IPS DF 4.7 (cell line): ENCODE data around the gene LNPEP.

Source experiments
- DNase-seq: peaks from one replicate; pipeline ENCODE4 v3.0.0-alpha.2; 2013; ENCODE audit warnings: low spot score; ENCODE audit errors: extremely low read depth

The LNPEP gene

DNA sequence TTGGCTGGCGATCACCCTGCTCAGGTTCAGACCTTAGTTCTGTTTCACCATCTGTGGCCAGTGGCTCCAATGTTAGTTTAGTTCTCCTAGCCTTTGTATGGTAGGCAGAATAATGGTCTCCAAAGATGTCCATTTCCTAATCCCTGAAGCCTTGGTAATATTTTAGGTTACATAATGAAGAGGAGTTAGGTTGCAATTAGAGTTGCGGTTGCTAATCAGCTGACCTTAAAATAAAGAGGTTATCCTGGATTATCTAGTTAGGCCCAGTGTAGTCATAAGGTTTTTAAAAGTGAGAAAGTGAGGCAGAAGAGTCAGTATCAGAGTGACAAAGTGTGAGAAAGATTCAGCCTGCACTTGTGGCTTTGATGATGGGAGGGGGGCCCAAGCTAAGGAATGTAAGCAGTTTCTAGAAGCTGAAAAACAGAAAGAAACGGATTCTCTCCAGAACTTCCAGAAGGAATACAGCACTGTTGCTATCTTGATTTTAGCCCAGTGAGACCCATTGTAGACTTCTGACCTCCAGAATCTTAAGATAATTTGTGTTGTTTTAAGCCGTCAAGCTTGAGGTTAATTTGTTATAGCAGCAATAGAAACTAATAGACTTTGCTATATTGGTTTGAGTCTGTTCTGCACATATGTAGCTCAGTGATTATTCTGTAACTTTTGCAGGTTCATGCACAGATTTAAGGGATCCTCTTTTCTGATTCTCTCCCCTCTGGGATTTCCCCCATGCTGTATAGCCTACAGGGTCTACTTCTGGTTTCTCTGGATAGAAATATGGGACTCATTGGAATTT is 21.6 kb downstream of the LNPEP start:
- no peak for DNase-seq

DNA sequence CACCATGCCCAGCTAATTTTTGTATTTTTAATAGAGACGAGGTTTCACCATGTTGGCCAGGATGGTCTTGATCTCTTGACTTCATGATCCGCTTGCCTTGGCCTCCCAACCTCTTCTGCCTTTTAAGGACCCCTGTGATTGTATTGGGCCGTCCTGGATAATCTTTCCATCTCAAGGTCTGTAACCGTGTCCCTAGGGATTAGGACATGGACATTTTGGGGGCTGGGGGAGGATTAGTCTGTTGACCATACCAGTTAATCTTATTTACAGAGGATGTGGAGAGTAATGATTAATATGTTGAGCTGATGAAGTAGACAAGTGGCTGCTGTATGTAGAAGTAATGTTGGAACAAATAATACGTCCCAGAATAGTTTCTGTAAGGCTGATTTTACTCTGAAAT is 23.1 kb downstream of the LNPEP start:
- DNase-seq = no peak

DNA sequence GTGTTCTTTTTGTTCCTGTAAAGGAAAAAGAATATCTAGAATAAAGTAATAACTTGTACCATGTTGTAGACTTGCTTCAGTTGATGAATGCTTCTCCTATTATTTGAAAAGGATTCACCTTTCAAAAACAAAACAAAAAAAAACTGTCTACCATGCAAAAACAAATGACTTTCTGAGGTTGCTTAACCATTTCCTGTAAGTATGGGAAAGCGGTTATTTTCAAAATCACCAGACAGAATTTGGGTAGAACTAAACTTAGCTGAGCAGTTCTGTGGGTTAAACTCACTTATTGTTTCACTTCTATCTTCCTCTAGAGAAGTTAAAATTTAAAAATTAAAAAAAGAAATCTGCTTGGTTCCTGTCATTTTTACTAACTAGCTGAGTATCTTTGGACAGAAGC is 25.2 kb downstream of the LNPEP start:
- no peak for DNase-seq

DNA sequence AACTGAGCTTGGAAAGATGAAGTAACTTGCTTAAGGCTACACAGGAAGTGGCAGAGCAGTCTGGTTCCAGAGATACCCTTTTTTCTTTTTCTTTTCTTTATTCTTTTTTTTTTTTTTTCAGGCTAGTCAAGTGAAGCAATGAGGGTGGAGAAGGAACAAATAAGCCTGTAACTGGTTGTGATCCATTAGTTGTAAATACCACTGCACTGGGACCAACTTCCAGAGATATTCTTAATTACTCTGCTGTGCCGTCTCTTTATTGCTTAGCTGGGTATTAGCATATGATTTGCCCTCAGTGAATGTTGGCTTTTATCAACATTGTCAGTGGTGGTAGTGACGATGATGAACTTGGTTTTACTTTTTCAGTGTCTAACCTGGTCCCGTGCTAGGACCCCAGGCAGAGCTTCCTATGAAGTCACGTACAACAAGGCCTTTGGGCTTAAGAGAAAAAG is 26.7 kb downstream of the LNPEP start:
- DNase-seq = no peak

DNA sequence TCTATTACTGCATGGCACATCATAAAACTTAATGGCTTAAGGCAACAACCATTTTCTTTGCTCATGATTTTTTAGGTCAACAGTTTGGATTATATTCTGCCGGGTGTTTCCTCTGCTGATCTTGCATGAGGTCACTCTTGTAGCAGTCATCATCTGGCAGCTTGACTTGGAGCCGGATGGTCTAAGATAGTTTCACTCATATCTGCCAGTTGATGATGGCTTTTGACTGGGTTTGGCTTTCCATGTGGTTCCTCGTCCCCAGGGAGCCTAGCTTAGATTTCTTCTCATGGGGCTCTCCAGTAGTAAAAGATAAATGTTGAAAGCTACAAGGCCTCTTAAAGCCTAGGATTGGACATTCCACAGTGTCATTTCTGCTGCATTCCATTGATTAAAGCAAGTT is 27.4 kb downstream of the LNPEP start:
- no peak for DNase-seq

DNA sequence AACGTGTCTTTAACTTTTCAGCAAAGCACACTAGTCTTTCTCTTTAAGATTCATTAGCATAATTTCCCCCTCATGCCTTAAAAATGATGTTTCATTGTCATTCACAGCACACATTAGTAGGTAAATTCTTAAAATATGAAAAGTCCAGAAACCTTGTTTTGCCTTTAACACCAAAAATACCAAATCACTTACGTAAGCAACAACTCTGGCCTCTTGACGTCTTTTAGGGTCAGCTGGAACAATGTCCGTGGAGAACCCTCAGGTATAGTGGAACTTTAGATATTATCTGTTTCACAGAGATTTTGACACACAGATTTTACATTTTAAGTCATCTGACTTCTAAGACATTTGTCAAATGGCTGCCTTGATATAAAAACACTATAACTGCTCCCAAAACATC is 30.9 kb downstream of the LNPEP start:
- no peak for DNase-seq

DNA sequence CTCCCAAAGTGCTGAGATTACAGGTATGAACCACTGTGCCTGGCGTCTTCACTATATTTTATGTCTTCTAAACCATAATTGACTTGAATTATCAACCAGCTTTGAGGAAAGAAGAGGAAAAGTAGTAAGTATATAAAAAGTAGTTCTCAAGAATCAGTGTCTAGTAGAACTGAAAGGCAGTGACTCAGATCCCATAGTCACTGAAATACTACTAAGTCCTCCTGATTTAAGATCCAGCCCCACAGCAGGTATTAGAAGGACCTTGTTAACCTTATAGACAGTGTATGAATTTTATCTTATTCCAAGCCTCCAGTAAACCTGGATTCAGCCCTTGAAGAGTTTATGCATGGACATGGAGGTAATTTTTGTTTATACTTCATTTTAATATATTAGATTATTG is 31.5 kb downstream of the LNPEP start:
- DNase-seq = no peak

DNA sequence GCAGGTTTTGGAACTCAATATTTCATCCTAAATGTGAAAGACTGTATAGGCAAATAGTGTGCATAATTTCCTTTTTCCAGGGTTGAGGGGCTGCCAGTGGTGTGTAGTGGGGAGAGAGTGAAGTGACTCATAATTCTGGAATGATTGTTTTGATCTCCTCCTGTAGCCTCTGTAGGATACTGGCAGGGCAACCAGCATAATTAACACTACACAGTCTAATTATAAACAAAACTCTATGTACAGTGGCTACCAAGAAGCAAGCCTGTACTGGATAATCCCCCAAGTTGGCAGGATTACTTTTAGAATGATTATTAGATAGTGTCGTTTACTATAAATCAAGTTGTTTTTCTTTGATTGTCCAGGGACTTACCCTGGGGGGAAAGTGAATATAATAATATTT is 32.2 kb downstream of the LNPEP start:
- DNase-seq = no peak

DNA sequence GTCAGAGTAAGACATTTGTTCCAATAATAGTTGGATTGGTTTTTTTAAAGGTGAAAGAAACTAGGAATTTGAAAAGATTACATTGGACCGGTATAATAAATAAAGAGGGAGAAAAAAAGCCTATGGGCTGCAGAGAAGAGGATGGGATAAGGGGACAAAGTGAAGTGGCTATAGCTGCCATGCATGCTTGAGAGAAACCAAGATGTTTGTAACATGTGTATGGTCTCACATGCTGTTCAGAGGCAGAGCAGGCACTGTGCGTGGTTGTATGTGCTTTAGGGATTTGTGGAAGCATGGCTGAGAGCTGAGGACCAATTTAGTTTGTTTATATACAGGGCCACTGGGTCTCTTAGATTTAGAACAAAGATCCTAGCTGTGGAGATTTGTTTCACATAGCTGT is 32.7 kb downstream of the LNPEP start:
- DNase-seq = no peak

DNA sequence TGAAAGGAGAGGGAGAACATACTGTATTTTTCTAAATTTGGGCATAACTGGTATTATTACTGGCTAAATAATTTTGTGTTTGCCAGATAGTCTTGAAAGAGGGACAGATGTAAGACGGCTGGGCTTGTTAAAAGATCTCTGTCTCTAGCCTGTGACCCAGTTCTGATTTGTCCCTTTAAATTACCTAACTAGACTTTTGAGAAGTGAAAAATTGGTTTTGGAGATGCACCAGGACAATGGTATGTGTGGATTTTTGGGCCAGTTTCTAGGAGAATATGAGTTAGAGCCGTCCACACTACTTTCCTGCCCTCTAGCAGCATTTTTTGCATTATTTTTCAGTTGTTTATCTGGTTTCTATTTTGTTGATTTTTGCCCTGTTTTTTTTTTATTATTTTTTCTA is 33.5 kb downstream of the LNPEP start:
- DNase-seq = no peak

DNA sequence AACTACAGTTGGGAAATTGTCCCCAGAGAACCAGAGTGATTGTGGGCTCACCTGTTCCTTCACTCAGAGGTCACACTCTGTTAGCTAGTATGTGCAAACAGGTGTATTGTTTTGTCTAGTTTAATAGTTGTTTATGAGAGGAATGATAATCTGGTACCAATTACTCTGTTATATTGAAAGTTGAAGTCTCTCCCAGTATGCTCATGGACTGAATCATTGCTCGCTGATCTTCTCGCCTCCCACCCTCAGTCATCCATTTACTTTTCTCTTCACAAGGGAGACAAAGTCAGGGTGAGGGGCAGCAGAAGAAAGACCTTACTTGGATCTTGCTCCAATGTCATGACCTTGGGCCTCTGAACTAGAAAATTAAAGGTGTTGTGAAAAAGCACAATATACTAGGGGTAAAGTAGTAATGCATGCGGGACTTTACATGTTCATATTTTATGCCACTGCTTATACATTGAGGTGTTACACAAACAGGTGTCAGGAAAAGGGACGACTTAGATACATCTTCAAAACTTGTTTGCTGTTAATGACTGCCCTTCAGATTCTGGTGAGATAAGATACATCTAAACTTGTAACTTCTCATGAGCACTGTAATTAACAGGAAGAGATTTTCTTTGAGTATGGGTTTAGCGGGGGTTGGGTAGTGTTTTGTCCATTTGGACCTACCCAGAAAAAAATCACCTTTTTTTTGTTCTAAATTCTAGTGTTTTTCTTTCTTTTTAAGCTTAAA is 36.9 kb downstream of the LNPEP start:
- DNase-seq = no peak

DNA sequence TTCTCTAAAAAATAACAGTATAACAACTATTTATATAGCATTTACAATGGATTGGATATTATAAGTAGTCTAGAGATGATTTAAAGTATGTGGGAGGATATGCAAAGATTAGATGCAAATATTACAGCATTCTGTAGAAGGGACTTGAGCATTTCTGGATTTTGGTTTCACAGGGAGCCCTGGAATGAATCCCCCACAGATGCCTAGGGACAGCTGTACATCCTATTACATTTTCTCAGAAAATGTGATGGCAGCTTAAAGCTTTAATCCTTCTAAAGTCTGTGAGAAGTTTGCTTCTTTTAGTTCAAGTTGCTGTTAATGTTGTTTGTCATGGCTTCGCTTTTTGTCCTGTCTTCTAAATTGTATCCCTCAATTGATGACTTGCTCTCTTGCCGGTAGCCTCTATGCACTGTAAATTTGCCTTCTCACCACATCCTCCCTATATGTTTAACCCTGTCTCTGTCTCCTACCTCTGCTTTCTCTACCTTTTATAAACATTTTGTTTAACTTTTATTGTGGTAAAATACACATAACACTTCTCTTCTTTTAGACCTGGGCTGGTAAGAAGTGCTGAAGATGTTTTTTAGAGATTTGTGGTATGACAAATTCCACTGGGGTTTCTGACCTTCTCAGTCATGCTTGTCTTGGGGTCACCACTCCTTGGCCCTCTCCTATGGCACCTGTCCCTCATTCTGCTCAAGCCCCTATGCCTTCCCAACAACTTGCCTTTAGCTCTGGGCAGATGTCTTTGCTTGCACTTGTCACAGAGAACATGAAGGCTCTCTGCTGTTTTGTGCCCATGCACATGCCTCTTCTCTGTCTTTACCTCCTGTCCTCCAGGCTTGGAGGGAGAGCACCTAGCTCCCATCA is 37.9 kb downstream of the LNPEP start:
- DNase-seq = no peak

DNA sequence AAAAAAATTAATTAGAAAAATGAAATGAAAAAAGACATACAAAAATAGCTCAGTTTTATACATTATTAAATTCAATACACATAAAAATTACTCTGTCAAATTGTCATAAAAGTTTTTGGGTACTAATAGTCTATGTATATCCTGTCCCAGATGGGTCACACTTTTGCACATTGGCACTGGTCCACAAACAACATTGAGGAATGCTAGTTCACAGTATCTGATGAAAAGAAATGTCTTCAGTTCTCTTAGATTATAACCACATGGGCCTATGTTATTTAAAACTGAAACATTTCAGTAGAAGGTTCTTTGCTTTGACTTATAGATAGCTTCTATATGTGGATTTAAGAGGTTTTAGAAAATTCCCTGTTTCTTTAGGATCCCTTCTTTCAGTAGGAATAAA is 39.8 kb downstream of the LNPEP start:
- no peak for DNase-seq

DNA sequence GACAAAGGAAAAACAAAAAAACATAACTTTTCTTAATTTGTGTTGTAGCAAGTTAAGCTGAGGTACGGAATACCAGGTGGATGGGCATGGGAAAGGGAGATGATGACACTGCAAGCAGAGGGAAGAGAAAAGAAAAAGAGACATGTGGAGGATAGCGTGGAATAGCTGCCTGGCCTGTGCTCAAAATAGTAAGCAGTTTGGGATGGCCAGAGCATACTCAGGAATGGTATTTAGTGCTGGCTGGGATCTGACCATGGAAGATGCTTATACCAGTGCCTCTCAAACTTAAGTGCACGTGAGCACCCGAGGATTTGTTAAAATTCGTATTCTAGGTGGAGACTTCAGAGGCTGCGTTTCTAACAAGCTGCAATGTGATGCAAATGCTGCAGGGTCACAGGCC is 41.3 kb downstream of the LNPEP start:
- no peak for DNase-seq

DNA sequence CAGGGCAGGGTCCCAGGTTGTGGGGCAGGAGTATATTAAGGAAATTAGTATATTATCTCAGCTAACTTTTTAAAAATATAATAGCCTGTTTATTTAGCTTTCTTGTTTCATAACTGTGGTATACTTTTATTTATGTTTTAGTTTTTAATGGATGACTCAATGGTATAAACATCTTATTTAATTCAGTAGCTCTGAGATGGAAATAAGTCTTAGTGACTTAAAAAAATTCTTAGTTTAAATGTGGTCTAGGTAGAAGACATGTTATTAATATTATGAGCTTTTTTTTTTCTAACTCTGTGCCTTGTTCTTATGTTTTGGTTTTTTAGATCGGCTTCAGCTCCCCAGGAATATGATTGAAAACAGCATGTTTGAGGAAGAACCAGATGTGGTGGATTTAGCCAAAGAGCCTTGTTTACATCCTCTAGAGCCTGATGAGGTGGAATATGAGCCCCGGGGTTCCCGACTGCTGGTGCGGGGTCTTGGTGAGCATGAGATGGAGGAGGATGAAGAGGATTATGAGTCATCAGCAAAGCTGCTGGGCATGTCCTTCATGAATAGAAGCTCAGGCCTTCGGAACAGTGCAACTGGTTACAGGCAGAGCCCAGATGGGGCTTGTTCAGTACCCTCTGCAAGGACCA is 43.1 kb downstream of the LNPEP start:
- no peak for DNase-seq

DNA sequence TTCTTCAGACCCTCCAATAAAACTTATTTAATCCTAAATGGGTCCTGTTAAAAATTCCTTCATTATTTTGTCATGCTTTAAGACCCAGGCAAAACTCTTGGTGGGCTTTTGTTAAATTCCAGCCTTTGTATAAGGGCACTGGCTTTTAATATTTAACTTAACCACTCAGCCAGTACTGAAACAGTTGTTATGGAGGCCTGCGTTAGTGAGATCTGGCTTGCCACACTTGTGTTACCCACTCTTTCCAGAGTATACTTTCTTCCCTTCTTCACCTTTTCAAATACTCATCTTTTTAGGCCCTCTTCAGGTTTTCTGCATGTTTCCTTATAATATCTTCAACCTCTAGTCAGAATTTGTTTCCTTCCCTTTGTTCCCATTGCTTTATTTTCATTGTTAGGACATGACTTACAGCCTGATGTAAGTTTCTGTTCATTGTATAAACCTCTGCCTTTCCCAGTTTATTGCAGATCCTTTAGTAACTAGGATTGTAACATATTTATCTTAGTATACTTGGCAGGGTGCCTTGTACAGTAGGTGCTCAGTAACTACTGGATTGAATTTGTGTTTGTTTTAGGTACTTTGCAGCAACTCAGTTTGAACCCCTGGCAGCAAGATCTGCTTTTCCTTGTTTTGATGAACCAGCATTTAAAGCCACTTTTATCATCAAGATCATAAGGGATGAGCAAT is 48.8 kb downstream of the LNPEP start:
- DNase-seq = no peak

DNA sequence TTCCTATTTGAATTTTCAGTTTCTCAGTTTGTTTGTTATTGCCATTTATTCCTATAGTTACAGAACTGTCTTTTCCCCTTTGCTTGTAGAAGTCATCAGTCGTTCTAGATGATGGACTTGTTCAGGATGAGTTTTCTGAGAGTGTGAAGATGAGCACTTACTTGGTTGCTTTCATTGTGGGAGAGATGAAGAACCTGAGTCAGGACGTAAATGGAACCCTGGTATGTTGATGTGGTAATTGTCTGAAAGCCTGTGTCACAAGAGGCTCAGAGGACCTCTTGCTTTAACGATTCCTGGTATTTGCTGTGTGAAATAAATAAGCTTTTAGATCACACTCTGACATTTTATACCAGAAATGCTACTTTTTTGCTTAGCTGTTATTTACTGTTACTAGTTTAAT is 50.6 kb downstream of the LNPEP start:
- no peak for DNase-seq

DNA sequence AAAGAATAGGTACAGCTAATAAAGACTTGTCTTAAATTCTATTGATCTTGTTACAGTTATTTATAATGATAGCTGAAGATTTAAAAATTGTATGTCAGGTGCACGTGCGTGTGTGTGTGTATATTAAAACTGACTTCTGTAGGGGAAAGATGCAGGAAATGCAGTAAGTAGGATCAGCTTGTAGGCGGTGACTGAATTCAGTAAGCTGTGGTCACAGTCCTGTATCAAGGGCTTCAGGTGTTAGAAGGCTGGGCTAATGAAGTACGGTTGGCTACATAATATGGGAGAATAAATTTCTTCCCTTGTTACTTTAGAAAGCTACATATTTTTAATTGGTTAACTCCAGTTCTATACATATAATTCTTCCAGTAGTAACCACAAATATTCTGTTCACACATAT is 54.2 kb downstream of the LNPEP start:
- DNase-seq = no peak

DNA sequence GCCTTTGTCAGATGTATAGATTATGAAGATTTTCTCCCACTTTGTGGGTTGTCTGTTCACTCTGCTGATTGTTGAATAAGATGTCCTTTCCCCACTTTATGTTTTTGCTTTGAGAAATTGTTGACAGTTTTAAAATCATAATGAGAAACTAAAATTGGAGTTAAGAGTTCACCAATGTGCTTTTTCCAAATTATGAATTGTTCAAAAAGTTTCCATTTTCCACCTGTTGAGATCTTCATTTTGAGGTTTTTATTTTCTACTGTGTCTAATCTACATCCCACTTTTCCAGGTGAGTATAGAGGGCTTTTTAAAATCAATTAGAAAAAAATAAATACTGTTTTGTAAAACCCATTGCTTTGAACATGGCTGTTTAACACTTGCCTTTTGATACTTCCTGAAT is 55.8 kb downstream of the LNPEP start:
- DNase-seq = no peak

DNA sequence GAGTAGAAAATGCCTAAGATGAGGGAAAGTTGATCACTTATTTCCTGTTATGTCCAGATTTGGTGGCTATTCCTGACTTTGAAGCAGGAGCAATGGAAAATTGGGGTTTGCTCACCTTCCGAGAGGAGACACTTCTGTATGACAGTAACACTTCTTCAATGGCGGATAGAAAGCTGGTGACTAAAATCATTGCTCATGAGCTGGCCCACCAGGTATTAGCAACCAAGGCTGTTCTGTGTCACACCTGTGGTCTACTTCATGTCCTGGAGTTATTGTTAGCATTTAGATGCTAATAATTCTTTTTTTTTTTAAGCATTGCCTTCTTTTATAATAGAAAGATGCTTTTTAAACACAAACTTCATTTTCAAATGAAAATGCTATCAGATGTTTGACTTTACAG is 57.9 kb downstream of the LNPEP start:
- DNase-seq = no peak

DNA sequence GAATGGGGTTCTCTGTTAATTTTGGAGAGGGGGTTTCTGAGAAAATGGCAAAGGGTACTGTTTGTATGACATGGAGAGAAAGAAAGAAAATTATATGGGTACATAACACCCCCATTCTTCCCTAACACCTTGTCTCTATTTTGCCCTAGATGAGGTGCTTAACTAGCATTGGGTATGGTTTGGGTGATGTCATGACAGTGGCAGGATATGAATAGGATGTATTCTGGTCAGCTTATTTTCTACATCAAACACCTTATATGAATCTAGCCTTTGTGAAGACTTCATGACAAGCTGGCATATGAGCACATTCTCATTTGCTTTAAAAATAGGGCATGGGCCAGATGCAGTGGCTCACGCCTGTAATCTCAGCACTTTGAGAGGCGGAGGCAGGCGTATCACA is 58.6 kb downstream of the LNPEP start:
- no peak for DNase-seq
